MM.1S (cell line): Measurements from ENCODE around the gene RPH3AL.

Experiments
- CTCF ChIP-seq: fragments of 300-600 bp; sonication (generic); IDR thresholded peaks from 2 replicates; pipeline ENCODE4 v1.5.1; 2016; ENCODE audit warnings: antibody characterized with exemption, low read length, mixed read lengths
- EZH2phosphoT487 ChIP-seq: fragments of 300-600 bp; sonication (generic); IDR thresholded peaks from 2 replicates; pipeline ENCODE4 v1.6.1; 2018; ENCODE audit warnings: antibody characterized with exemption, low read length

DNA sequence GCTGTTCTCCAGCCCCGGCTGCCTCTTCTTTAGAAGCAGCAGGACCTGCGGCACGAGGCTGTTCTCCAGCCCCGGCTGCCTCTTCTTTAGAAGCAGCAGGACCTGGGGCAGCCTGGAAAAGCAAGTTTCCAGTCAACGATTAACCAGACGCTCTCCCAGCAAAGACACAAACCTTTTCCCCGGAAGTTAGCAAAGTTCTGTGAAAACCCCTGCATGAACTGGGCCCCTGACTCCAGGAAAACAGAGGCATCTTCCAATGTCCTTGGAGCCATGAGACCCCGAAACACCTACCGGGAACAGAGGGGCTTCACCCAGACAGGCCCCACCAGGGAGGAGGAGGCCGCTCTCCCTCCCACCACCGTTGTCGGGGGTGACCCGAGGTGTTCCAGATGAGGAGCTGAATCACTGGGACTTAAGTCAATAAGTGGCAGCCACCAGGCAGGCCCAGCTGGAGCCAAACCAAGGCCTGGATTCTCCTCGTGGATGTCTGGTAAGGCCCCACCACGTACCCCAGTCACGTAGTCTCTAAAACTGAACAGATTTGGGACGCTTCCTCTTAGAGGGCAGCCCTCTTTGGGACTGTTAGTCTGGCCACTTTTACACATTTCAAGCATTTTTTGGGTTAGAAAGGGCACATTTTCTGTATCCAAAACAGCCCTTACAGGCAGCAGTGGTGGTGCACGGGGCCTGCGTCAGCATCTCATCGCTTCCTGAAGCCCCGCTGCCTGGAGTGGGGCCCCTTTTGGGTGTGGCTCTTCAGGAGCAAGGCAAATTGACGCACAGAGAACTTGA lies at the start of gene RPH3AL:
- TF ChIP-seq CTCF (no peak), EZH2phosphoT487 (no peak)
